ENCODE data around the gene OPALIN. TPM values are rescaled to one million over a fixed set of nuclear protein-coding genes. Genes with fewer than 3 reads are reported as not detected.

The OPALIN gene
- total and polyA plus RNA-seq, 12 donors: not detected

GRCh38 chr10:96324447-96324846 lies 34.4 kb downstream of the OPALIN start:
- H3K27ac ChIP-seq: no peak overlapping the region
- no peaks in the 10 kb centered on the region for H3K4me1 ChIP-seq (replicated peaks in 1 of 2)
- H3K9me3 ChIP-seq (replicated peaks in 1 of 3): no peaks in the 10 kb centered on the region
- H3K36me3 ChIP-seq (replicated peaks in 1 of 2): no peaks in the 10 kb centered on the region
- no peak for DNase-seq
- H3K4me3 ChIP-seq: no peak overlapping the region
- intact Hi-C loops (cut with DNase I): no loop called here
- 61 to 86% (median 76%) methylated on average over 2 of the region's 2 CpGs for WGBS, 4 donors
- TF ChIP-seq CTCF (IDR thresholded peaks at IDR 0.05): no peak
- no peak for TF ChIP-seq POLR2A (IDR thresholded peaks at IDR 0.05)
- H3K27me3 ChIP-seq: peaks cover 4% of the 10 kb centered on the region

GRCh38 chr10:96322275-96322674 lies 36.5 kb downstream of the OPALIN start:
- H3K4me1 ChIP-seq (replicated peaks in 1 of 2): no peaks in the 10 kb centered on the region
- H3K27ac ChIP-seq: no peak overlapping the region
- DNase-seq: no peak
- no peaks in the 10 kb centered on the region for H3K9me3 ChIP-seq (replicated peaks in 1 of 3)
- no peak overlapping the region for H3K4me3 ChIP-seq
- TF ChIP-seq CTCF (IDR thresholded peaks at IDR 0.05): no peak
- no peak for TF ChIP-seq POLR2A (IDR thresholded peaks at IDR 0.05)
- H3K27me3 ChIP-seq: peaks cover 4% of the 10 kb centered on the region
- 71 to 80% (median 75%) methylated on average over 1 of the region's 1 CpG for WGBS, 4 donors
- intact Hi-C loops (cut with DNase I): no loop called here
- no peaks in the 10 kb centered on the region for H3K36me3 ChIP-seq (replicated peaks in 1 of 2)

GRCh38 chr10:96321822-96322221 lies 37.0 kb downstream of the OPALIN start:
- WGBS, 4 donors: 51 to 58% (median 55%) methylated on average over 5 of the region's 5 CpGs
- Histone ChIP-seq H3K4me1 (replicated peaks in 1 of 2) (no peaks in the 10 kb centered on the region), H3K9me3 (replicated peaks in 1 of 3) (no peaks in the 10 kb centered on the region), H3K27me3 (peaks cover 4% of the 10 kb centered on the region), H3K36me3 (replicated peaks in 1 of 2) (no peaks in the 10 kb centered on the region), H3K4me3 (no peak overlapping the region), H3K27ac (no peak overlapping the region)
- TF ChIP-seq POLR2A (IDR thresholded peaks at IDR 0.05) (no peak), CTCF (IDR thresholded peaks at IDR 0.05) (no peak)
- no peak for DNase-seq
- intact Hi-C loops (cut with DNase I): no loop called here

- 38 to 45% (median 42%) methylated on average over 3 of the region's 3 CpGs for WGBS, 4 donors
Observed at GRCh38 chr10:96319754-96320474, 38.9 kb downstream of the OPALIN start.

More at GRCh38 chr10:96319754-96320474, 38.9 kb downstream of the OPALIN start:
- Histone ChIP-seq H3K27ac (no peak overlapping the region), H3K27me3 (peaks cover 4% of the 10 kb centered on the region), H3K9me3 (replicated peaks in 1 of 3) (no peaks in the 10 kb centered on the region), H3K36me3 (replicated peaks in 1 of 2) (no peaks in the 10 kb centered on the region), H3K4me1 (replicated peaks in 1 of 2) (no peaks in the 10 kb centered on the region), H3K4me3 (no peak overlapping the region)
- intact Hi-C loops (cut with DNase I): no loop called here
- TF ChIP-seq CTCF (IDR thresholded peaks at IDR 0.05) (no peak), POLR2A (IDR thresholded peaks at IDR 0.05) (no peak)
- no peak for DNase-seq
